ENCODE data around the gene RNF214.

Gene RNF214

GRCh38 chr11:117219995-117220394 lies 12.5 kb upstream of the RNF214 start:
- Mint-ChIP-seq H3K4me3 (no peak overlapping the region), H3K27me3 (no peaks in the 10 kb centered on the region), H3K9me3 (no peaks in the 10 kb centered on the region), H3K36me3 (peaks cover 13% of the 10 kb centered on the region), H3K27ac (no peak overlapping the region), H3K4me1 (peaks cover 5% of the 10 kb centered on the region)

- Mint-ChIP-seq H3K27ac (peak overlapping the region; percentile 76), H3K36me3 (peaks cover 13% of the 10 kb centered on the region)
Measured at GRCh38 chr11:117220568-117220967, 11.9 kb upstream of the RNF214 start.

GRCh38 chr11:117220999-117221774 lies 11.3 kb upstream of the RNF214 start:
- Mint-ChIP-seq H3K36me3 (peaks cover 13% of the 10 kb centered on the region), H3K27me3 (no peaks in the 10 kb centered on the region), H3K9me3 (no peaks in the 10 kb centered on the region), H3K4me3 (no peak overlapping the region), H3K27ac (no peak overlapping the region), H3K4me1 (peaks cover 5% of the 10 kb centered on the region)

More at GRCh38 chr11:117220568-117220967, 11.9 kb upstream of the RNF214 start:
- H3K9me3 Mint-ChIP-seq = no peaks in the 10 kb centered on the region
- H3K27me3 Mint-ChIP-seq = no peaks in the 10 kb centered on the region
- H3K4me1 Mint-ChIP-seq = peaks cover 5% of the 10 kb centered on the region
- no peak overlapping the region for H3K4me3 Mint-ChIP-seq

- Mint-ChIP-seq H3K27me3 (no peaks in the 10 kb centered on the region), H3K9me3 (no peaks in the 10 kb centered on the region), H3K36me3 (peaks cover 16% of the 10 kb centered on the region), H3K27ac (no peak overlapping the region), H3K4me1 (peaks cover 13% of the 10 kb centered on the region), H3K4me3 (no peak overlapping the region)
Measured at GRCh38 chr11:117221775-117222517, 10.5 kb upstream of the RNF214 start.

GRCh38 chr11:117222991-117223740 lies 9.3 kb upstream of the RNF214 start:
- Mint-ChIP-seq H3K36me3 (peaks cover 19% of the 10 kb centered on the region), H3K4me3 (no peak overlapping the region), H3K9me3 (no peaks in the 10 kb centered on the region), H3K27me3 (no peaks in the 10 kb centered on the region), H3K4me1 (peaks cover 20% of the 10 kb centered on the region), H3K27ac (no peak overlapping the region)

- Mint-ChIP-seq H3K4me3 (no peak overlapping the region), H3K27me3 (no peaks in the 10 kb centered on the region), H3K9me3 (no peaks in the 10 kb centered on the region), H3K4me1 (peaks cover 27% of the 10 kb centered on the region), H3K36me3 (peaks cover 20% of the 10 kb centered on the region), H3K27ac (no peak overlapping the region)
Measured at GRCh38 chr11:117223741-117224689, 8.5 kb upstream of the RNF214 start.

- no peaks in the 10 kb centered on the region for H3K27me3 Mint-ChIP-seq
- H3K4me3 Mint-ChIP-seq = no peak overlapping the region
- no peak overlapping the region for H3K27ac Mint-ChIP-seq
- H3K36me3 Mint-ChIP-seq = peaks cover 17% of the 10 kb centered on the region
- H3K4me1 Mint-ChIP-seq = peaks cover 35% of the 10 kb centered on the region
- H3K9me3 Mint-ChIP-seq = no peaks in the 10 kb centered on the region
Measured at GRCh38 chr11:117225553-117226170, 6.8 kb upstream of the RNF214 start.

GRCh38 chr11:117226388-117227385 lies 5.8 kb upstream of the RNF214 start:
- peaks cover 19% of the 10 kb centered on the region for H3K36me3 Mint-ChIP-seq
- peaks cover 37% of the 10 kb centered on the region for H3K4me1 Mint-ChIP-seq
- no peaks in the 10 kb centered on the region for H3K27me3 Mint-ChIP-seq
- H3K27ac Mint-ChIP-seq = peak overlapping the region; percentile 68
- peak overlapping the region; percentile 49 for H3K4me3 Mint-ChIP-seq
- no peaks in the 10 kb centered on the region for H3K9me3 Mint-ChIP-seq

- Mint-ChIP-seq H3K27ac (peak overlapping the region; percentile 83), H3K9me3 (no peaks in the 10 kb centered on the region), H3K4me1 (peaks cover 37% of the 10 kb centered on the region)
Measured at GRCh38 chr11:117228091-117228490, 4.4 kb upstream of the RNF214 start.

GRCh38 chr11:117229411-117229810 lies 3.1 kb upstream of the RNF214 start:
- peak overlapping the region; percentile 100 for H3K4me3 Mint-ChIP-seq
- peaks cover 49% of the 10 kb centered on the region for H3K4me1 Mint-ChIP-seq
- peak overlapping the region; percentile 100 for H3K27ac Mint-ChIP-seq
- H3K36me3 Mint-ChIP-seq = peaks cover 17% of the 10 kb centered on the region
- H3K9me3 Mint-ChIP-seq = no peaks in the 10 kb centered on the region
- H3K27me3 Mint-ChIP-seq = no peaks in the 10 kb centered on the region

More at GRCh38 chr11:117228091-117228490, 4.4 kb upstream of the RNF214 start:
- no peaks in the 10 kb centered on the region for H3K27me3 Mint-ChIP-seq
- peaks cover 19% of the 10 kb centered on the region for H3K36me3 Mint-ChIP-seq
- peak overlapping the region; percentile 44 for H3K4me3 Mint-ChIP-seq

GRCh38 chr11:117229931-117230285 lies 2.6 kb upstream of the RNF214 start:
- Mint-ChIP-seq H3K36me3 (peaks cover 17% of the 10 kb centered on the region), H3K27me3 (no peaks in the 10 kb centered on the region), H3K4me1 (peaks cover 50% of the 10 kb centered on the region), H3K4me3 (peak overlapping the region; percentile 100), H3K27ac (peak overlapping the region; percentile 100), H3K9me3 (no peaks in the 10 kb centered on the region)

- H3K4me1 Mint-ChIP-seq = peaks cover 50% of the 10 kb centered on the region
Measured at GRCh38 chr11:117230286-117230961, 2.0 kb upstream of the RNF214 start.

More at GRCh38 chr11:117230286-117230961, 2.0 kb upstream of the RNF214 start:
- Mint-ChIP-seq H3K9me3 (no peaks in the 10 kb centered on the region), H3K36me3 (peaks cover 17% of the 10 kb centered on the region), H3K4me3 (peak overlapping the region; percentile 100), H3K27ac (peak overlapping the region; percentile 100), H3K27me3 (no peaks in the 10 kb centered on the region)

Measured in activated naive CD4-positive, alpha-beta T cell treated with anti-CD3 and anti-CD28 coated beads, Interleukin-2, amount 50 U/mL, for 24 hours (primary cell).